GM12801 (cell line): ENCODE data around the gene PRDM5.

Experiments used
- CTCF ChIP-seq: IDR thresholded peaks from one replicate; pipeline ENCODE4 v1.5.1; 2011; ENCODE audit warnings: control low read depth; ENCODE audit not compliant: insufficient read length; ENCODE audit errors: extremely low read depth

The PRDM5 gene

GRCh38 chr4:120837656-120838055, 84.9 kb downstream of the PRDM5 start:
- TF ChIP-seq CTCF: no peak

GRCh38 chr4:120835342-120835741, 87.2 kb downstream of the PRDM5 start:
- TF ChIP-seq CTCF: no peak

- no peak for TF ChIP-seq CTCF
Measured at GRCh38 chr4:120830204-120830603, 92.3 kb downstream of the PRDM5 start.

GRCh38 chr4:120829113-120829831, 93.3 kb downstream of the PRDM5 start:
- no peak for TF ChIP-seq CTCF

GRCh38 chr4:120826853-120827252, 95.7 kb downstream of the PRDM5 start:
- no peak for TF ChIP-seq CTCF

- no peak for TF ChIP-seq CTCF
Measured at GRCh38 chr4:120826449-120826848, 96.1 kb downstream of the PRDM5 start.

- no peak for TF ChIP-seq CTCF
Measured at GRCh38 chr4:120824946-120825345, 97.6 kb downstream of the PRDM5 start.
